Measurements from ENCODE around the gene TMEM258.

TMEM258 gene

DNA sequence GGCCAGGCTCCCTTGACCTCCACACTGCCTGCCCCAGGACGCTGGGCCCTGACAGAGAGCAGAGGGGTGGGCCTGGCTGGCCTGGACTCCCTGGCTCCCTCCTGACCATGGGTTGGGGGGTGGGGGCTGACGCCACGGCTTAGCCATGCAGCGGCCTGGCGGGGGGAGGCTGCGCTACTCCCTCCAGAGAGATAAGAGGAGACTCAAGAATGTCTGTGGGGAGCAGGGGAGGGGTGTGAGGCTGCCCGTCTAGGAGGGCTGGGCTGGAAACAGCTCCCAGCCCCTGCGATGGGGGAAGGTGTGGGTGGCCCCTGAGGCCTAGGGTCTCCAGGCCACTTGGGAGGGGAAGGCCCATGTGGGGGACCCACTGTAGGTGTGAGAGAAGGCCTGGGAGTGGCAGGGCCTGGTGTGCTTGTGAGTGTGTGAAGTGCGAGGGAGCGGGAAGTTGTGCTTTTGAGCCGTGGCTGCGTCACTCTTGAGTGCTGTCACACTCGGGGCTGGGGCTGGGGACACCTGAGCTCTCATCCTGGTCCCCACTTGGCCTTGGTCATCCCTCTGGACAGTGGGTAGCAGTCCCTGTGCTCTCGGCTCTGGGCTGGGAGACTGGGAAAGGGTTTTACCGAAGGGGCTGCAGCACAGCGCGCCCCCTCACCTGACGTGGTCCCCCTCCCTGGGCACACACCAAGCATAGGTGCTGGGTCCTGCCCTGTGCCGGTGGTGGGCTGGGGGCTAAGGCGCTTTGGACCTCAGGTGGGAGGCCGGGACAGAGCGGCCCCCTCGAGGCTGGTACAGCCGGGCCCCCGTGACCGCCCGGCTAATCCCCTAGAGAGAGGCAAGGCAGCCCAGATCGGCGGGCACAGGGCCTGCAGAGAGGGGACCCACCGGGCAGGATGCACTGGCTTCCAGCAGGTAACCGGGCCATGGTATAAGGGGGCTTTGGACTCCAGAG lies 37.6 kb downstream of the TMEM258 start:
- DNase-seq = no peak

- no peak for DNase-seq
Observed at GRCh38 chr11:61753672-61754071, 38.7 kb downstream of the TMEM258 start.

DNA sequence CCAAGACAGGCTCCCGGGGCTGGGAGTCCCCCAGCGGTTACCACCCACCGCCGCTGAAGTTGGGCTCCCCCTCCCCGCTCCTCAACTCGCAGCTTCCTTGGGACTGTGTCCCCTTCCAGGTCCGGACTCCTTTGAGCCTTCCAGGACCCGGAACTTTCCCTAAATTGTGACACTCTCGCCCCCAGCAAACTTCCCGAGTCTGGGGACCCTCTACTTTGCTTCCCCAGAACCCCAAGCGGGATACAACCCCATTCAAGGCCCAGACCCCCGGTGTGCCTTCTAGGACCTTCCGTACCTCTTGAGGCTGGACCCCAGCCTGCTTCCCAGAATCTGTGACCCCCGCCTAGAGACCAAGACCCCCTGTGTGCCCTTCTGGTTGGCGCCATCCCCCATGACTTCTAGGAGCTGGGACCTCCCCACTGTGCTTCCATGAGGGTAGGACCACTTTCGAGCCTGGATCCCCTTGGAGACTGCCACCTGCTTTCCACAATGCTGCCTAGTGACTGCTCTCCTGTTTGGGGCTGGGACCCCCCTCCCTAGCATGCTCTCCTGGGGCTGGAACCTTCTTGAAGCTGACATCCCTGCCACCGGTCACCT lies 39.4 kb downstream of the TMEM258 start:
- DNase-seq = no peak

GRCh38 chr11:61752117-61752924 lies 40.1 kb downstream of the TMEM258 start, which contains the start of gene MYRF:
Gene MYRF (plus strand): TSS chr11:61752636. CDS start chr11:61752745, 109 bp downstream.
- DNase-seq = peak; percentile 75

DNA sequence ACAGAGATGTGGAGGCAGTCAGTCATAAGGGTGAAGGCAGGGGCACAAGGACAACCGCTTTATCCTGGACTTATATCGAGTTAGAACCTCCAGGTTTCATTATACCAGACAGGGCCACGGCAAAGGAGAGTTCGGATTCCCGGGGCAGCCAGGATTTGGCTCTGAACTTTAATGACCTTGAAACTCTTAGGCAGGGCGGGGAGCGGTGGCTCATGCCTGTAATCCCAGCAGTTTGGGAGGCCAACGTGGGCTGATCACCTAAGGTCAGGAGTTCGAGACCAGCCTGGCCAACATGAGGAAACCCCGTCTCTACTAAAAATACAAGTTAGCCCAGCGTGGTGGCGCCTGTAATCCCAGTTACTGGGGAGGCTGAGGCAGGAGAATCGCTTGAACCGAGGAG lies 41.0 kb downstream of the TMEM258 start:
- DNase-seq = no peak

- DNase-seq = no peak
Observed at GRCh38 chr11:61750631-61751273, 41.6 kb downstream of the TMEM258 start.

GRCh38 chr11:61749591-61750217 lies 42.7 kb downstream of the TMEM258 start:
- DNase-seq = no peak

- DNase-seq = no peak
Observed at GRCh38 chr11:61747967-61748285, 44.5 kb downstream of the TMEM258 start.

DNA sequence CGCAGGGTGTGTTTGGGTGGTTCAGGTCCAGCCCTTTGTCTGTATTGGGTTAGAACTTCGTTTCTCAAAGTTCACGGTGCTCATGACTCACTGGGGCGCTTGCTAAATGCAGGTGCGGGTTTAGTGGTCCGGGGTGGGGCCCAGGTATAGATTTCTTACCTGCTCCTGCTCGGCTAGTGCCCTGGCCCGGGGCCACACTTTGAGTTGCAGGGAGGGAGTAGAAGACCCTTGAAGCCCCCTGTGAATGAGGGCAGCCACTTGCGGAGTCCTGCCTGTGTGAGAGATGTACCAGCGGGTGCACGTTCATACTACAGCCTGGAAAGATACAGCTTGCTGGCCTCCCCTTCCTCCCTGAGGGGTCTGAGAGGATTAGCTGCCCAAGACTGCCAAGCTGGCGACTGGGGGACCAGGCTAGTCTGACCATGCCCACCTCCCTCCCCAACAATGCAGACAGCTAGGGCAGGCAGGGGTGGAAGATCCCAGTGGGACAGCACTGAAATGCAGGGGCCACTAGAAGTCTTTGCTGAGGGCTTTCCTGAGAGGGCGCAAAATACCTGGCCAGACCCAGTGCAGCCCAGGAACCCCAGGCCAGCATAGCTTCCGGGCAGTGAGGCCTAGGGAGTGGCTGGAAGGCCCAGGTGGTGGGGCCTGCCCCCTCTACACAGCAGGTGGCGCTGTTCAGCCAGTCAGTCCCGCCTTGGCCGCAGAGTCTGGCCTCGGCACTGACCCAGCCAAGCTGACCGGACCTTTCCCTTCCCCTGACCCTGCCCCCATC lies 45.0 kb downstream of the TMEM258 start:
- DNase-seq = peak; percentile 51

GRCh38 chr11:61746442-61747191 lies 45.8 kb downstream of the TMEM258 start:
- DNase-seq = no peak

DNA sequence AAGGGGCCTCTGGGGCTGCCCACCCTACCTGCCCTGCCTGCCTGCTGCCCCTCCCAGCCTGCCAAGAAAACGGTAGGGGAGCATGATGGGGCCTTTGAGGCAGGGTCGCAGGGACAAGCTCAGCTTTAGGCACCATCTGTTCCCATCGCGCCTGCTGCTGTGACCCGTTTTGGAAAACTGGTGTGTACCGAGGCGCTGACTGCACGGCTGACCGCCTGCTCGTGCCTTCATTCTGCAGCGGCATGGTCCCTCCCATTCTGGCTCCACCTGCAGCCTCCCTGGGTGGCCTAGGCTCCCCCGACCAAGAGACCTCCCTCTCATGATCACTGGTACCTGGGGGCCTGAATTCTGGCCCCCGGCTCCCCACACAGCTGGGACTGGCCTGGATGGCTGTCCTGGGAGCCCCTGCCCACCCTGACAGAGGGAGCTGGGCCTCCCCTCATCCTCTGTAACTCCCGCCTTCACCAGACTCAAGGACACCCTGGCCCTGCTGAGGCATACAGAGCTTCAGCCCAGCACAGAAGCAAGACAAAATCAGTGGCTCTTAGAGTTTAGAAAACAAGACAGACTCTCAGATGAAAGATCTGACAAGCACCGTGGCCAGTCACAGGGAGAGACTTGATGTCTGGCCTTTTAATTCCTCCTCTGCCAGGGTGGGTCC lies 46.5 kb downstream of the TMEM258 start:
- DNase-seq = no peak

GRCh38 chr11:61744609-61745156 lies 47.7 kb downstream of the TMEM258 start:
- DNase-seq = no peak

DNA sequence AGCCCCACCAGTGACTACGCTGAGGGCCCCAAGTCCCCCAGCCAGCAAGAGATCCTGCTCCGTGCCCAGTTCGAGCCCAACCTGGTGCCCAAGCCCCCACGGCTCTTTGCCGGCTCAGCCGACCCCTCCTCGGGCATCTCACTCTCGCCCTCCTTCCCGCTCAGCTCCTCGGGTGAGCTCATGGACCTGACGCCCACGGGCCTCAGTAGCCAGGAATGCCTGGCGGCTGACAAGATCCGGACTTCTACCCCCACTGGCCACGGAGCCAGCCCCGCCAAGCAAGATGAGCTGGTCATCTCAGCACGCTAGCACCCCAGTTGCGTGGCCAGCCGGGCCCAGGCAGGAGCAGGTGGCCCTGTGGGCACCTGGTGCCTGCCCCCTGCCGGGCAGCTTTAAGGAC lies 48.2 kb downstream of the TMEM258 start:
- no peak for DNase-seq

GRCh38 chr11:61743486-61744095 lies 48.8 kb downstream of the TMEM258 start:
- DNase-seq = no peak

DNA sequence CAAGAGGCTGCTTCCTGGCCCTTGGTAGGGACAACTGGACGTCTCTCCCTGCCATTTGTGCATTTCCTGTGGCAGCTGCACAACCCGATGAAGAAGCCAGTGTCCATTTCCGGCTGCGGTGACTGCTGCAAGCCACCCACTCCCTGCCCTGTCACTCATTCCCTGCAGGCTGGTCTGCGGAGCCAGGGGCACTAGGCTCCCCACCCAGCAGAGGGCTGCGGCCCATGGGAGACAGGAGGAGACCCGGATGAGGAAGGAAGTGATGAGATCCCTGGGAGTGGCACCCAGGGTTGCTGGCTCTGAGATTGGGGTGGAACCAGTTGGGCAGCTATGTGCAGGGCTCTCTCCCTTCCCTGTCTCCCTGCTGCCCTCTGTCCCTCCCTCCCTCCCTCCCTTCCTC lies 50.0 kb downstream of the TMEM258 start:
- no peak for DNase-seq

- no peak for DNase-seq
Observed at GRCh38 chr11:61739966-61740365, 52.4 kb downstream of the TMEM258 start.

DNA sequence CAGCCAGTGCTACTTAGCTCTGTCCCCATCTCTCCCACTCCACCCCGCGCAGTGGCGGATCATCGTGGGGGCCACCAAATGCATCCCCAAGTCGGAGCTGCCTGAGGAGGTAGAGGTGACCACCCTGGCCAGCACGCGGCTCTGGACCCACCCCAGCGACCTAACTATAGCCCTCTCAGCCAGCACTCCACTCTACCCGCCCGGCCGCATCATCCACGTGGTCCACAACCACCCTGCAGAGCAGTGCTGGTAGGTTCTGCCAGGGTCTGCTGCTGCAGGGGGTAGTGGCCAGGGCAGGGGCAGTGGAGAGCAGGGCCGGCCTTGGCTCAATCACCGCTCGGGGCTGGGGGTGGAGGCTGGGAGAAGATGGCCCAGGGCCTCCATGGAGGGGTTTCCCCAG lies 53.0 kb downstream of the TMEM258 start:
- no peak for DNase-seq
